ENCODE data around the gene SBF1. TPM values are rescaled to one million over a fixed set of nuclear protein-coding genes. Genes with fewer than 3 reads are reported as not detected.

The SBF1 gene
- total RNA-seq, 1 experiment from 2014 or later: 86.1 TPM

DNA sequence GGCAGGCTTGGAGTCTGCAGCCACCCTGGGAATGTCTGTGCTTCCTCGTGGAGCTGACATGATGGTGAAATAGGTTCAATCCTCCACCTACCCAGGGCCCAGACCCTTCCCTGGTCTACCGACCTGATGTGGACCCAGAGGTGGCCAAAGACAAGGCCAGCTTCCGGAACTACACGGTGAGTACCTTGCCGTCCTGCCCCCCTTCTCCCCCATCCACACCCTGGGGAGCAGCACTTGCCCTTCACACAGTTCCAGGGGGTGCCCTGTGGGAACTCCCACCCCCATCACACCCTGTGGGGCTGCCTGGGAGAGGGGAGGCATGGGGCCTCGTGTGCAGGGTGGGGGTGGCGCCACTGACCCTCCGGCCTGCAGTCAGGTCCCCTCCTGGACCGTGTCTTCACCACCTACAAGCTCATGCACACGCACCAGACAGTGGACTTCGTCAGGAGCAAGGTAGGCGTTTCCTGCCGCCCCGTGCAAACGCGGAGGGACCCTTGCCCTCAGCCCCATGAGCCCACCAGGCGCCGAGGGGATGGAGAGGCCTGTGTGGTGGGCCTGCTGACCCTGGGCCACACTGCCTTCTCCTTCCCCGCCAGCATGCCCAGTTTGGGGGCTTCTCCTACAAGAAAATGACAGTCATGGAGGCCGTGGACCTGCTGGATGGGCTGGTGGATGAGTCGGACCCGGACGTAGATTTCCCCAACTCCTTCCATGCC, 12.6 kb upstream of the SBF1 start:
- no peak for DNase-seq (ENCODE audit: low spot score)
- in situ Hi-C loops (cut with HindIII; ENCODE audit: low sequenced_read_pairs): no loop called here

DNA sequence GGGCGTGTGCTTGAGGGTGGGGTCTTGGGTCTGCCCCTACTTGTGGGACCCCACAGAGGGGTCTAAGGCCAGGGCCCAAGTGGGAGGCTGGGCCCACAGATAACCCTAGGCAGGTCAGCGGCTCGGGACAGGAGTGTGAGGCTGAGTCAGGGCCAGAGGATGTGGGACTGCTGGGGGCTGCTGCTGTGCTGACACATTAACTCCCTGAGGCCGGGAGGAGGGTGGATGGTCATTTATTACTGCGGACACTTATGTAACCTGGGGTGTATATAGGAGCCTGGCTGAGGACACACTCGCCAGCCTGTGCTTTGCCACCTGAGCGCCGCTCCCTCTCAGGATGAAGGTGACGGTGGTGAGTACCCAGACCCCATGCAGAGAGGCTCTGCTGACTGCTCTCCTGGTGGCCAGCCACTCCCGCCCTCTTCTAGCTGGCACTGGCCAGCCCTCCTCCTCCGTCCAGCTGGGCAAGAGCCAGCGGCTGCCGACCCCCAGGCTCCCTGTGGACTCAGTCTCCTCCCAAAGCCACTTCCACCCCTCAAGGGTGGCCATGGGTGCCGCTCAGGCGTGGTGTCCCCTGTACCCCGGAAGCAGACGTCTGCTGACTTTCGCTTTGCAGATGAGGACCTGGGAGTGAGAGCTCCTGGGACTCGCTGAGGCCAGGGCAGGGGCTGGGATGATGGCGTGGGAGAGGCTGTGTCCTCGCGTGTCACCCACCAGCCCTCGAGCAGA, 11.9 kb upstream of the SBF1 start, which contains the start of gene MIOX:
MIOX (plus strand) TSS at position 299 of the 729 bp plus-strand sequence; CDS start at position 338, 39 bp downstream.
- DNase-seq (ENCODE audit: low spot score): no peak
- in situ Hi-C loops (cut with HindIII; ENCODE audit: low sequenced_read_pairs): no loop called here

- in situ Hi-C loops (cut with HindIII; ENCODE audit: low sequenced_read_pairs): no loop called here
- DNase-seq (ENCODE audit: low spot score): no peak
Measured at GRCh38 chr22:50485221-50486131, 10.6 kb upstream of the SBF1 start.

GRCh38 chr22:50483977-50484853, 9.4 kb upstream of the SBF1 start:
- in situ Hi-C loops (cut with HindIII; ENCODE audit: low sequenced_read_pairs): no loop called here
- no peak for DNase-seq (ENCODE audit: low spot score)

DNA sequence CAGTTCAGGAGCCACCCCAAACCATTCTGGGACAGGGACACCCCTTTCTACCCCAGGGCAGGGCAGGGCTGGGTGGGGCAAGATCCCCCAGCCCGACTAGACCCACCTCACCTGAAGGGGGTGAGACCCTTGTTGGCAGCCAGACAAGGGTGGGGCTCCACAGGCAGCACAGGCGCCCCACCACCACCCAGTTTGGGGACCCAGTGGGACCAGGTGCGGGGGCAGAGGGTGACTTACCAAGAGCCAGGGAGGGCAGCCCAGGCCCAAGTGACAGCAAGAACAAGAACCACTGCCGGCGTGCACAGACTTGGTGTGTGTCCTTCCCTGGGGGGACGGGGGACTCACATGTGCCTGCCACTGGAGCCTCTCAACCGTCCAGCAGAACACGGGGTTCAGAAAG, 8.7 kb upstream of the SBF1 start:
- in situ Hi-C loops (cut with HindIII; ENCODE audit: low sequenced_read_pairs): no loop called here
- no peak for DNase-seq (ENCODE audit: low spot score)

GRCh38 chr22:50483106-50483505, 8.3 kb upstream of the SBF1 start:
- no peak for DNase-seq (ENCODE audit: low spot score)
- in situ Hi-C loops (cut with HindIII; ENCODE audit: low sequenced_read_pairs): no loop called here

- no peak for DNase-seq (ENCODE audit: low spot score)
- in situ Hi-C loops (cut with HindIII; ENCODE audit: low sequenced_read_pairs): no loop called here
Measured at GRCh38 chr22:50482107-50483074, 7.6 kb upstream of the SBF1 start.

DNA sequence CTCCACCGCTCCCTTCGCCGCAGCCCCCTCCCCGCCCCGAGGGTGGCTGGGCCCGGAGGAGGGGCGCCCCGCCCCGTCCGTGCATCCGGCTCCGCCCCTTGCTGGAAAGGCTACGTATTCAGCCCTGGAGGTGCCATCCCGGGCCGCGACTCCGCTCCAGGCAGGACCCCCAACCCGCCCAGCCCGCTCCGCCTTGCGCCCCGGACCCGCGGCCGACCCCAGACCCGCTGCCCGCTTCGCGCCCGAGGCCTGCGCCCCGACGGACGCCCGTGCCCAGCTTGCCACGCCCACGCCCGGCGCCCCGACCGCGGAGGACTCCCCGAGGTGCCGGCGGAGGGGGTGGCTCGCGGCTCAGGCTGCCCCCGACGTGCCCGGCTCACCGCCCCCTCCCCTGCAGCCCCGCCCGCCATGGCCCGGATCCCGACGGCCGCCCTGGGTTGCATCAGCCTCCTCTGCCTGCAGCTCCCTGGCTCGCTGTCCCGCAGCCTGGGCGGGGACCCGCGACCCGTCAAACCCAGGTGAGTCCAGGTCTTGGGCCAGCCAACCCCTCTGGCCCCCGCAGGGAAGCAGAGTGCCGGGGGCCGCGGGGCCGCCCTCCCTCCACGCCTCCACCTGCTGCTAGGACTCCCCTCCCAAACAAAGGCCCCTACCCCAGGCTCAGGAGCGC, 6.7 kb upstream of the SBF1 start, which contains the start of gene ADM2:
ADM2 (plus strand) TSS at position 104 of the 667 bp plus-strand sequence; CDS start at position 409, 305 bp downstream.
- in situ Hi-C loops (cut with HindIII; ENCODE audit: low sequenced_read_pairs): no loop called here
- no peak for DNase-seq (ENCODE audit: low spot score)

DNA sequence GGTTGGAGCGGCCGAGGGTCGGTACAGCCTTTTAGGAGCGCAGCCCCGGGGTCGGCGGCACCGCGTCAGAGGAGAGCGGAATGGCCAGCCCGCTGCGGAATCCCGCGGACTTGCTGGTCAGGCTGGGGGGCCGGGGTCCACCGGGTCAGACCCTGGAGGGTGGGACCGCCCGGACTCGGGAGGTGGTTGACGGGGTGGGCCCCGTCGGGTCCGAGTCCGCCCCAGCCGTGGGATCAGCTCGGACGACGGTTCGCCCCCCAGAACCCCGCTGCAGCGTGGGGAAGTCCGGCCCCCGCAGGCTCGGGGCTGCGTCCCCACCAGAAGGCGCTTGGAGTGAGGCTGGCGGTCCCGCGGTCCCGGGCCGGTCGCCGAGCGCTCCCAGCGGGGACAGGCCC, 6.2 kb upstream of the SBF1 start:
- DNase-seq (ENCODE audit: low spot score): no peak
- in situ Hi-C loops (cut with HindIII; ENCODE audit: low sequenced_read_pairs): no loop called here

- in situ Hi-C loops (cut with HindIII; ENCODE audit: low sequenced_read_pairs): no loop called here
- DNase-seq (ENCODE audit: low spot score): no peak
Measured at GRCh38 chr22:50479721-50480120, 4.9 kb upstream of the SBF1 start.

DNA sequence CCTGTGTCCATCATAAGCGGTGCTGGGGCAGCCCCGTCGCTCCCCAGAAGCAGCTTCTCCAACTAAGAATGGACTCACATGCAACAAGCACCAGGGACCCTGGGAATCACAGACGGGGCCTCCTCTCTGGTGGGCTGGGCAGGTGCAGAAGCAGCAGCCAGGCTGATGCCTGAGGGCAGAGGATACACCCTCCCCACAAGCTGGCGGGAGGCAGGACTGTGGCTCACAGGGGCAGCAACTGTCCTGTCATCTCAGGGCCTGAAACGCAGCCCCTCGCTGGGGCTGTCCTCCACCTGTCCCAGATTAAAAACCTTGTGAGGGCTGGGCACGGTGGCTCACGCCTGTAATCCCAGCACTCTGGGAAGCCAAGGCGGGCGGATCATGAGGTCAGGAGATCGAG, 3.1 kb upstream of the SBF1 start:
- DNase-seq (ENCODE audit: low spot score): no peak
- in situ Hi-C loops (cut with HindIII; ENCODE audit: low sequenced_read_pairs): no loop called here

GRCh38 chr22:50476868-50477267, 2.0 kb upstream of the SBF1 start:
- in situ Hi-C loops (cut with HindIII; ENCODE audit: low sequenced_read_pairs): no loop called here
- no peak for DNase-seq (ENCODE audit: low spot score)

- in situ Hi-C loops (cut with HindIII; ENCODE audit: low sequenced_read_pairs): no loop called here
- DNase-seq (ENCODE audit: low spot score): no peak
Measured at GRCh38 chr22:50475652-50476002, 792 bp upstream of the SBF1 start.

DNA sequence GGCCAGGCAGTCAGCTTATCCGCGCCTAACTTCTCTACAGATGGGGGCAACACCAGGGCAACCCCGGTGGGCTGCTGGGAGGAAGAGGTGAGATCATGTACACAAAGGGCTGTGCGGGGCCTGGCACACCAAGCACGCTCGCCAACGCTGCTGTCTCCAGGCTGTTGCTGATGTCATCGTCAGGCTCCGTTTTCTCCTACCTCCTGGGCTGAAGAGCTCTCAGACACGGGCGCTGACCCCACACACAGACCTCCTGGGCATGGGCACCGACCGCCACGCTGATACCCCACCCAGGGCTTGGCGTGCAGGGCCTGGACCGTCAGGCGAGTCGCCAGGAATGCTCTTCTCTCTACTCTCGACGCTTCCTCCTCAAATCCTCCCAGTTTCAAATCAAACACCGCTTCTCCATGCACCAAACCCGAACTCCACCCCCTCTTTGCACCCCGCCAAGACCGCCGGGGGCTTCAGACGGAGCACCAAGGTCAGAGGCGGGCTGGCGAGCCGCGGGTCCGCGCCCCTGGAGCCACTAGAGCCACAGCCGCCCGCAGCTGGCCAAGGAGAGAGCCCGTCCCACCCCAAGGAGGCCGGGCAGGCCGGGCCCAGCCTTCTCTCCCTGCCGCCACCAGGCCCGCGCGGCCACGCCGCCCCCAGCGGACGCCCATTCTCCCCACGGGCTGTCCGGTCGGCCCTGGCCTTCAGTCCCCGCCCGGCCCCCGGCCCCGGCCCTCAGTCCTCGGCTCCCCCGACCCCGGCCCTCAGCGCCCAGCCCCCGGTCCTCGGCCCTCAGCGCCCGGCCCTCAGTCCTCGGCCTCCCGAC, 772 bp downstream of the SBF1 start:
- DNase-seq (ENCODE audit: low spot score): no peak
- in situ Hi-C loops (cut with HindIII; ENCODE audit: low sequenced_read_pairs): no loop called here

- in situ Hi-C loops (cut with HindIII; ENCODE audit: low sequenced_read_pairs): no loop called here
- DNase-seq (ENCODE audit: low spot score): no peak
Measured at GRCh38 chr22:50473088-50473487, 1.7 kb downstream of the SBF1 start.

DNA sequence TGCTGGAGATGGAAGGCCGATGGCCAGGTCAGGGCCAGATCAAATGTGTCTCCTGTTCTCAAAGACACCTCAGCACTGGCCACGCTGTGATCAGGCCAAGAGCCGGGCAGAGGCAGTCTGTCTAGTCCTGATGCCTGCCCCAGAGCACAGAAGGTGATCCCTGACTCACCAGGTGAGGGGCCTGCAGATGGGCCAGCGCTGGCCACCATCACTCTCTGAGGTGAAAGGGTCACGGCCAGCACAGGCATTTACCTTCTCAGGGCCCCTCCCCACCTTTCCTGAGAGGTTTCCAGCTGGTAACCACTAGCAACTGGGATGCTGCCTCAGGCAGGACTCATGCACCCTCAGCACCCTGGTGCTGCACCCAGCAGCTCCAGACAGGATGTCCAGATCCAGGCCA, 2.9 kb downstream of the SBF1 start:
- no peak for DNase-seq (ENCODE audit: low spot score)
- in situ Hi-C loops (cut with HindIII; ENCODE audit: low sequenced_read_pairs): no loop called here
